T-helper 2 cell treated with Interferon-gamma antibody and Interleukin-4, amounts not matched to agents 5 μg/mL and 100 μg/mL, for 36 hours (primary cell): Measurements from ENCODE around the gene FMOD.

Experiments used
- DNase-seq: peaks from one replicate; pipeline ENCODE4 v3.0.0; 2021; ENCODE audit warnings: low spot score
- H3K27ac Mint-ChIP-seq: one replicate; pipeline ENCODE4 v1.8.0; 2021; ENCODE audit warnings: mild to moderate bottlenecking, mixed read lengths
- H3K27me3 Mint-ChIP-seq: one replicate; pipeline ENCODE4 v1.8.0; 2021; ENCODE audit warnings: low read depth, mixed read lengths
- H3K36me3 Mint-ChIP-seq: one replicate; pipeline ENCODE4 v1.8.0; 2021; ENCODE audit warnings: low read depth, mixed read lengths
- H3K4me1 Mint-ChIP-seq: one replicate; pipeline ENCODE4 v1.8.0; 2021; ENCODE audit warnings: low read depth, mixed read lengths
- H3K4me3 Mint-ChIP-seq: one replicate; pipeline ENCODE4 v1.8.0; 2022; ENCODE audit warnings: mild to moderate bottlenecking, moderate library complexity, mixed read lengths
- H3K9me3 Mint-ChIP-seq: one replicate; pipeline ENCODE4 v1.8.0; 2021; ENCODE audit warnings: mixed read lengths

FMOD gene

DNA sequence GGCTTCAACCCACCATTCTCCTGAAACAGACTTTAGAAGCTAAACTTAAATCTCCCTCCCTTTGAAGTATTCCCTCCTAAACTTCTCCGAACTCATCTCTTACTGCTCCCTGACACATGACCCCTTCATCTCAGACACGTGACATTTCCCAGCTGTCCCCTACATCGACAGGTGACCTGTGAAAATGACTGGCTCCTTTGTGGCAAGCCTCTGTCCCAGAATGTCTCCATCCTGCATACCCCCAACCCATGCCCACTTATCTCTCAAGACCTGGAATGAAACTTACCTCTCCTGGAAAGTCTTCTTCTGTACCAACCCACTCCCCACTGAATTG, 4.2 kb downstream of the FMOD start:
- Mint-ChIP-seq H3K27me3 (peaks cover 30% of the 10 kb centered on the region), H3K27ac (no peak overlapping the region), H3K36me3 (no peaks in the 10 kb centered on the region), H3K4me1 (peaks cover 4% of the 10 kb centered on the region), H3K9me3 (no peaks in the 10 kb centered on the region), H3K4me3 (no peak overlapping the region)
- no peak for DNase-seq

GRCh38 chr1:203346060-203346768, 4.7 kb downstream of the FMOD start:
- Mint-ChIP-seq H3K4me1 (peaks cover 5% of the 10 kb centered on the region), H3K27ac (no peak overlapping the region)

GRCh38 chr1:203343956-203344754, 6.8 kb downstream of the FMOD start:
- no peaks in the 10 kb centered on the region for H3K36me3 Mint-ChIP-seq
- peaks cover 47% of the 10 kb centered on the region for H3K27me3 Mint-ChIP-seq
- H3K4me1 Mint-ChIP-seq = peaks cover 10% of the 10 kb centered on the region
- no peaks in the 10 kb centered on the region for H3K9me3 Mint-ChIP-seq
- H3K4me3 Mint-ChIP-seq = no peak overlapping the region
- DNase-seq = no peak
- H3K27ac Mint-ChIP-seq = no peak overlapping the region

More at GRCh38 chr1:203346060-203346768, 4.7 kb downstream of the FMOD start:
- Mint-ChIP-seq H3K36me3 (no peaks in the 10 kb centered on the region), H3K4me3 (no peak overlapping the region), H3K27me3 (peaks cover 33% of the 10 kb centered on the region), H3K9me3 (no peaks in the 10 kb centered on the region)
- no peak for DNase-seq

- peak; percentile 29 for DNase-seq
- Mint-ChIP-seq H3K27me3 (peaks cover 44% of the 10 kb centered on the region), H3K9me3 (no peaks in the 10 kb centered on the region), H3K4me1 (peaks cover 14% of the 10 kb centered on the region), H3K36me3 (no peaks in the 10 kb centered on the region), H3K27ac (no peak overlapping the region), H3K4me3 (no peak overlapping the region)
These were observed 8.6 kb downstream of the FMOD start for GRCh38 chr1:203342192-203342940.

DNA sequence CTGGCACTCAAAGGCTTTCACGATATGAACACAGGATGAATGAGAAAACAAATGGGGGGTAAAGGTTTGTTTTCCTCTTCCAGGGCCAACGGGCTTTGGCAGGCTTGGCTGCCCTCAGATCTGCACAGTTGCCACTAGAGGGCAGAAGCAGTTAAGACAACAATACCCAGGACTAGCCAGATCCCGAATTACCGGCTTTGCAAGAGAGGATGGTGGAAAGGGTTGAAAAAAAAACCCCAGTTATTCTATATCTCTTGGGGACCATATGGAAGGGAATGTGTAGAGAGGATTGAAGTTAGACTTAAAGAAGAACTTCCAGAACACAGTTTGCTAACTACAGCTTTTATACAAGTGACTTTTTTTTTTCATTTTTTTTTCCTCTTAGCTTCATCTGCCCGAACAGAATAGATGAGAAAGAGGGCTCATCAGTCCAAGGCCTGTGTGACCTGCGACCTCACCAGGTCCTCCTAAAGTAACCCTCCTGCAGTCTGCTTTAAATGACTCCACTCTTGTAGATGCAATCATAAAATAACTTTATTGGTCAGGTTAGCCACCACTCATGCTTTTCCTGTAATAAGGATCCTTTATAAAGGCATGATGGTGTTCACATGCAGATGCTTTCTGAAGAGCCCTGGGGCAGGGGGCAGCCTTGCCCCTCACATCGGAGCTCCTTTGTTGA, 10.7 kb downstream of the FMOD start:
- no peak overlapping the region for H3K4me3 Mint-ChIP-seq
- no peaks in the 10 kb centered on the region for H3K36me3 Mint-ChIP-seq
- peak; percentile 52 for DNase-seq
- no peaks in the 10 kb centered on the region for H3K9me3 Mint-ChIP-seq
- no peak overlapping the region for H3K27ac Mint-ChIP-seq
- H3K27me3 Mint-ChIP-seq = peaks cover 41% of the 10 kb centered on the region
- peaks cover 15% of the 10 kb centered on the region for H3K4me1 Mint-ChIP-seq

- H3K4me3 Mint-ChIP-seq = no peak overlapping the region
- no peaks in the 10 kb centered on the region for H3K9me3 Mint-ChIP-seq
- H3K4me1 Mint-ChIP-seq = peaks cover 15% of the 10 kb centered on the region
- H3K27me3 Mint-ChIP-seq = peaks cover 35% of the 10 kb centered on the region
- H3K27ac Mint-ChIP-seq = peak overlapping the region; percentile 1
- no peaks in the 10 kb centered on the region for H3K36me3 Mint-ChIP-seq
- DNase-seq = peak; percentile 29
These were observed 12.4 kb downstream of the FMOD start for GRCh38 chr1:203338335-203339036.

GRCh38 chr1:203336097-203336496, 14.8 kb downstream of the FMOD start:
- no peak overlapping the region for H3K4me3 Mint-ChIP-seq
- H3K9me3 Mint-ChIP-seq = no peaks in the 10 kb centered on the region
- no peaks in the 10 kb centered on the region for H3K36me3 Mint-ChIP-seq
- peaks cover 11% of the 10 kb centered on the region for H3K4me1 Mint-ChIP-seq
- no peak for DNase-seq
- peaks cover 13% of the 10 kb centered on the region for H3K27me3 Mint-ChIP-seq
- H3K27ac Mint-ChIP-seq = no peak overlapping the region

DNA sequence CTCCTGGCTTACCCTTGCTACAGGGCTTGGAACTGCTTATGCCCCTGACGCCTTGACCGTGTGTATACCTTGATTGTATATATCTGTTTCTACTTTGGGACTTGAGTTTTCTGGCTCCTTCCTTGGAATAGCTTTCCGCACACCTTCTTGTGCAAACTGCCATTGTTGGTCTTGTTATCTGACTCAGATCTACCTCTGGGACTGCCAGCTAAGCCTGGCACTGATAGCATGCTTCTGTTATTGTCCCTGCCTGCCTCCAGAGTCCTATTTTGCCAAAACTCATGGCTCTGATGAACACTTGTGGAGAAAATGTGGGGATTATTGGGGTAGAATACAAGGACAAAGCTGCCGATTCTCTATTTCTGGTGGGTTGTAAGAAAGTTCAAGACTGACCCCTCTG, 15.4 kb downstream of the FMOD start:
- Mint-ChIP-seq H3K27ac (no peak overlapping the region), H3K4me1 (peaks cover 11% of the 10 kb centered on the region), H3K27me3 (peaks cover 7% of the 10 kb centered on the region), H3K4me3 (no peak overlapping the region), H3K9me3 (no peaks in the 10 kb centered on the region), H3K36me3 (no peaks in the 10 kb centered on the region)
- DNase-seq = no peak

GRCh38 chr1:203331224-203331623, 19.7 kb downstream of the FMOD start:
- no peaks in the 10 kb centered on the region for H3K9me3 Mint-ChIP-seq
- H3K27ac Mint-ChIP-seq = no peak overlapping the region
- no peaks in the 10 kb centered on the region for H3K36me3 Mint-ChIP-seq
- peaks cover 25% of the 10 kb centered on the region for H3K4me1 Mint-ChIP-seq
- no peak for DNase-seq
- H3K27me3 Mint-ChIP-seq = no peaks in the 10 kb centered on the region
- no peak overlapping the region for H3K4me3 Mint-ChIP-seq

GRCh38 chr1:203328714-203329122, 22.2 kb downstream of the FMOD start:
- Mint-ChIP-seq H3K9me3 (no peaks in the 10 kb centered on the region), H3K36me3 (no peaks in the 10 kb centered on the region), H3K27ac (peak overlapping the region; percentile 46), H3K4me3 (peak overlapping the region; percentile 18), H3K27me3 (no peaks in the 10 kb centered on the region), H3K4me1 (peaks cover 46% of the 10 kb centered on the region)
- no peak for DNase-seq

- H3K4me1 Mint-ChIP-seq = peaks cover 55% of the 10 kb centered on the region
- H3K27ac Mint-ChIP-seq = peak overlapping the region; percentile 97
- H3K4me3 Mint-ChIP-seq = peak overlapping the region; percentile 82
- H3K27me3 Mint-ChIP-seq = no peaks in the 10 kb centered on the region
- H3K36me3 Mint-ChIP-seq = no peaks in the 10 kb centered on the region
- peak; percentile 67 for DNase-seq
- H3K9me3 Mint-ChIP-seq = no peaks in the 10 kb centered on the region
These were observed 23.1 kb downstream of the FMOD start for GRCh38 chr1:203327684-203328457.

DNA sequence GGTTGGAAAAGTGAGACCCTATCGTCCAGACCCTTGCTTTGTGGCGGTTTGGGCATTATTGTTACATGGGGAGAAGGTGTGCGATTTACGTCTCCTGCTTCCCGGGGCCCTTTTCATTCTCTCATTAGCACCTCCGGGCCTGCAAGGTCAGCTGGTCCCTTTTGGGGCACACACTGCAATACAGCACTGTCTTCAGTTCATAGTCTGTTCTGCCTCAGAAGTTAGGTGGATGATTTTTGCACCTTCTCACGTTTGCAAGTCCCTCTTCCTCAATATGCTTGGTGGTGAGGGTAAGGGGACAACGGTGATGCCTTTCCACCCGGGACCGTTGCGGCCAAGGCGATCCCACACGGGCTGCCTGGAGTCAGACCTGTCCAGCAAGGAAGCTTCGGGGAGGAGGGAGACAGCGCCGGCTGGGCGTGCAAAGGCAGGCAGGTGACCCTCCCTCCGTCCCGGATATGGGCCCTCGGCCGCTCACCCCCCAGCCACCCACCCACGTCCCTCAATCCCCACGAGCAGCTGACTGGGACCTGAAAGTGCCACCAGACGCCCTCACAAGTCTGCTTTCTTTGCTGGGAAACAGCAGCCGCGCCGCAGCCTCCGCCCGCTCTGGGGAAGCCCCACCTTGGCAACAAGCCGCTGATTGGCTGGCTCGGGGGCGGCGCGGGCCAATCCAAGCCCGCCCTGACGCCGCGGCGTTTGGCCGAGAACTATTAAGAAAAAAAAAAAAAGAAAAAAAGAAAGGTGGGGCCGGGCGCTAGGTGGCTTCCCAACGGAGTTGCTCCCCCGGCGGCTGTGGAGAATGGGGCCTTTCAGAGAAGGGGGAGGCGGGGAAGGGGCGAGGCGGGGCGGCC, 23.9 kb downstream of the FMOD start:
- H3K9me3 Mint-ChIP-seq = no peaks in the 10 kb centered on the region
- peak; percentile 95 for DNase-seq
- no peaks in the 10 kb centered on the region for H3K36me3 Mint-ChIP-seq
- peak overlapping the region; percentile 97 for H3K27ac Mint-ChIP-seq
- H3K4me3 Mint-ChIP-seq = peak overlapping the region; percentile 82
- H3K4me1 Mint-ChIP-seq = peaks cover 63% of the 10 kb centered on the region
- no peaks in the 10 kb centered on the region for H3K27me3 Mint-ChIP-seq
